ENCODE data around the gene ROPN1L.

DNA sequence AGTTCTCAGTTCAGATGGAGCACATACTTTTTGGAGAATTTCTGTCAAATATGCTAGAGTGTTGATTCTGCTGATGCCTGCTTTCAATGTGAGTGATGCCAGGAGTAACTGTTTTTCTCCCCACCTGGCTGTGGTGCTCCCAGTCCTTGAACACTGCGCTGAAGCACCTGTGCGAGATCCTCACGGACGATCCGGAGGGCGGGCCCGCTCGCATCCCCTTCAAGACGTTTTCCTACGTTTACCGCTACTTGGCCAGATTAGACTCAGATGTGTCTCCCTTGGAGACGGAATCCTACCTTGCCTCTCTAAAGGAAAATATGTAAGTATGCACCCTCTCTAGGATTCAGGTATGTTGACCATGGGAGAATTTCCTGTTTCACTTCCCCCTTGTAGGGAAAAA lies 19.4 kb downstream of the ROPN1L start:
- TF ChIP-seq, protein P1, sequence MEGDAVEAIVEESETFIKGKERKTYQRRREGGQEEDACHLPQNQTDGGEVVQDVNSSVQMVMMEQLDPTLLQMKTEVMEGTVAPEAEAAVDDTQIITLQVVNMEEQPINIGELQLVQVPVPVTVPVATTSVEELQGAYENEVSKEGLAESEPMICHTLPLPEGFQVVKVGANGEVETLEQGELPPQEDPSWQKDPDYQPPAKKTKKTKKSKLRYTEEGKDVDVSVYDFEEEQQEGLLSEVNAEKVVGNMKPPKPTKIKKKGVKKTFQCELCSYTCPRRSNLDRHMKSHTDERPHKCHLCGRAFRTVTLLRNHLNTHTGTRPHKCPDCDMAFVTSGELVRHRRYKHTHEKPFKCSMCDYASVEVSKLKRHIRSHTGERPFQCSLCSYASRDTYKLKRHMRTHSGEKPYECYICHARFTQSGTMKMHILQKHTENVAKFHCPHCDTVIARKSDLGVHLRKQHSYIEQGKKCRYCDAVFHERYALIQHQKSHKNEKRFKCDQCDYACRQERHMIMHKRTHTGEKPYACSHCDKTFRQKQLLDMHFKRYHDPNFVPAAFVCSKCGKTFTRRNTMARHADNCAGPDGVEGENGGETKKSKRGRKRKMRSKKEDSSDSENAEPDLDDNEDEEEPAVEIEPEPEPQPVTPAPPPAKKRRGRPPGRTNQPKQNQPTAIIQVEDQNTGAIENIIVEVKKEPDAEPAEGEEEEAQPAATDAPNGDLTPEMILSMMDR (IDR thresholded peaks at IDR 0.05; ENCODE audit: poor library complexity): no peak
- TF ChIP-seq EZH2 (IDR thresholded peaks at IDR 0.05; ENCODE audit: borderline replicate concordance): no peak
- no peak for TF ChIP-seq EZH2phosphoT487 (IDR thresholded peaks at IDR 0.05; ENCODE audit: low read depth, severe bottlenecking, unreplicated experiment)

Data from hepatocyte (in vitro differentiated cells).